Measurements from ENCODE around the gene WAC. TPM values are rescaled to one million over a fixed set of nuclear protein-coding genes. Genes with fewer than 3 reads are reported as not detected.
A peak's percentile ranks its signal among the peaks of the same experiment; 100 is the strongest.

Gene WAC
- total and polyA plus RNA-seq, 2 of the 13 experiments (the other 11 are each of a cell fraction or from before 2014, with no cell fraction given), result 69.1 to 96.2 TPM

GRCh38 chr10:28532337-28533185, at the start of gene WAC (continued):
- no peak for TF ChIP-seq CEBPB (IDR thresholded peaks at IDR 0.05; ENCODE audit: borderline replicate concordance, low read depth, low read length)
- TF ChIP-seq ZNF468 (CRISPR knock-in tag; IDR thresholded peaks at IDR 0.05), result no peak
- TF ChIP-seq RORA (CRISPR knock-in tag; IDR thresholded peaks at IDR 0.05), result no peak
- TF ChIP-seq TBX2 (CRISPR knock-in tag; IDR thresholded peaks at IDR 0.05; ENCODE audit: borderline replicate concordance), result peak; percentile 83; the same call in 1 of the 2 replicates
- TF ChIP-seq ZC3H4 (CRISPR knock-in tag; IDR thresholded peaks at IDR 0.05; ENCODE audit: borderline replicate concordance), result no peak
- TF ChIP-seq MLLT10 (CRISPR knock-in tag; IDR thresholded peaks at IDR 0.05), result no peak
- TF ChIP-seq ZC3H13 (CRISPR knock-in tag; IDR thresholded peaks at IDR 0.05), result 0 out of 2 replicates have a peak, but pooled peaks have one; percentile 64
- TF ChIP-seq ZMYM4 (CRISPR knock-in tag; IDR thresholded peaks at IDR 0.05), result peak; percentile 75
- no peak for TF ChIP-seq ZNF180 (CRISPR knock-in tag; IDR thresholded peaks at IDR 0.05; ENCODE audit: borderline replicate concordance, low read depth)
- TF ChIP-seq ZNF878 (CRISPR knock-in tag; IDR thresholded peaks at IDR 0.05), result peak; percentile 65; the same call in 1 of the 2 replicates
- no peak for TF ChIP-seq SNRNP70 (IDR thresholded peaks at IDR 0.05; ENCODE audit: low read depth, low read length)
- TF ChIP-seq REXO4 (CRISPR knock-in tag; IDR thresholded peaks at IDR 0.05; ENCODE audit: borderline replicate concordance), result no peak
- TF ChIP-seq MED8 (CRISPR knock-in tag; IDR thresholded peaks at IDR 0.05; ENCODE audit: insufficient replicate concordance), result peak; percentile 67
- no peak for TF ChIP-seq ATAD3A (CRISPR knock-in tag; IDR thresholded peaks at IDR 0.05)
- TF ChIP-seq ZNF766 (CRISPR knock-in tag; IDR thresholded peaks at IDR 0.05; ENCODE audit: borderline replicate concordance), result no peak
- TF ChIP-seq ARNT (IDR thresholded peaks at IDR 0.05), result no peak
- no peak for TF ChIP-seq ZBTB1 (CRISPR knock-in tag; IDR thresholded peaks at IDR 0.05; ENCODE audit: borderline replicate concordance)
- TF ChIP-seq KLF12 (CRISPR knock-in tag; IDR thresholded peaks at IDR 0.05; ENCODE audit: borderline replicate concordance), result no peak; the same call in 1 of the 2 replicates
- TF ChIP-seq SOX5 (CRISPR knock-in tag; IDR thresholded peaks at IDR 0.05; ENCODE audit: borderline replicate concordance), result 0 out of 2 replicates have a peak, but pooled peaks have one; percentile 9
- TF ChIP-seq ZNF577 (CRISPR knock-in tag; IDR thresholded peaks at IDR 0.05; ENCODE audit: borderline replicate concordance, low read depth), result no peak
- TF ChIP-seq SSRP1 (CRISPR knock-in tag; IDR thresholded peaks at IDR 0.05), result no peak
- no peak for TF ChIP-seq CHD4 (IDR thresholded peaks at IDR 0.05; ENCODE audit: borderline replicate concordance, low read length)
- no peak for TF ChIP-seq ZNF143 (CRISPR knock-in tag; IDR thresholded peaks at IDR 0.05)
- no peak for TF ChIP-seq GLI4 (CRISPR knock-in tag; IDR thresholded peaks at IDR 0.05; ENCODE audit: borderline replicate concordance)
- TF ChIP-seq FOXK2 (IDR thresholded peaks at IDR 0.05), result no peak
- peak; percentile 78 for TF ChIP-seq ZNF552 (CRISPR knock-in tag; IDR thresholded peaks at IDR 0.05; ENCODE audit: borderline replicate concordance)
- TF ChIP-seq SRSF9 (IDR thresholded peaks at IDR 0.05; ENCODE audit: borderline replicate concordance, insufficient read depth, low read depth, low read length, poor library complexity, severe bottlenecking), result no peak
- no peak for TF ChIP-seq ZBTB46 (CRISPR knock-in tag; IDR thresholded peaks at IDR 0.05; ENCODE audit: borderline replicate concordance)
- peak; percentile 88 for TF ChIP-seq ELF4 (CRISPR knock-in tag; IDR thresholded peaks at IDR 0.05; ENCODE audit: borderline replicate concordance)
- no peak for TF ChIP-seq FOSL1 (CRISPR knock-in tag; IDR thresholded peaks at IDR 0.05; ENCODE audit: borderline replicate concordance)
